Urothelium cell line (cell line): Measurements from ENCODE around the gene WDHD1.
"Not testable (repeated sequence)": the region's sequence is repeated elsewhere in the genome, so short reads cannot be mapped to it uniquely, and the experiment has no call there.

ENCODE experiments used
- DNase-seq: peaks from one replicate; pipeline ENCODE4 v3.0.0; 2011; ENCODE audit warnings: low spot score, mixed read lengths
- FAIRE-seq: peaks from 2 replicates; lab custom pipeline; 2011; peaks lifted over from hg19 to GRCh38; lab: Jason Lieb, UNC

WDHD1 gene

GRCh38 chr14:54918427-54918826 lies 108.5 kb downstream of the WDHD1 start:
- FAIRE-seq: no peak
- no peak for DNase-seq

- DNase-seq: no peak
- FAIRE-seq: no peak
These were observed 110.8 kb downstream of the WDHD1 start for GRCh38 chr14:54916101-54916500.

- no peak for DNase-seq
- no peak for FAIRE-seq
These were observed 116.9 kb downstream of the WDHD1 start for GRCh38 chr14:54909817-54910558.

- FAIRE-seq, DNase-seq: not testable (repeated sequence)
These were observed 117.9 kb downstream of the WDHD1 start for GRCh38 chr14:54908973-54909372.

- DNase-seq: no peak
- FAIRE-seq: no peak
These were observed 118.7 kb downstream of the WDHD1 start for GRCh38 chr14:54908190-54908589.

- FAIRE-seq (no peak), DNase-seq (no peak)
These were observed 120.8 kb downstream of the WDHD1 start for GRCh38 chr14:54906075-54906474.

GRCh38 chr14:54902521-54903420 lies 124.1 kb downstream of the WDHD1 start, which contains the start of gene GCH1:
TSS of gene GCH1 (minus strand) at chr14:54902826. CDS start at chr14:54902663, 163 bp downstream.
- FAIRE-seq: no peak
- peak; percentile 97 for DNase-seq

- FAIRE-seq (peak; percentile 58), DNase-seq (peak; percentile 78)
These were observed 124.8 kb downstream of the WDHD1 start for GRCh38 chr14:54902143-54902520.

- FAIRE-seq (no peak), DNase-seq (no peak)
These were observed 125.3 kb downstream of the WDHD1 start for GRCh38 chr14:54901380-54902142.

GRCh38 chr14:54899573-54899972 lies 127.3 kb downstream of the WDHD1 start:
- DNase-seq (no peak), FAIRE-seq (no peak)

GRCh38 chr14:54897809-54898555 lies 128.9 kb downstream of the WDHD1 start:
- FAIRE-seq: peak; percentile 93

GRCh38 chr14:54895683-54896082 lies 131.2 kb downstream of the WDHD1 start:
- no peak for FAIRE-seq
- no peak for DNase-seq

More at GRCh38 chr14:54897809-54898555, 128.9 kb downstream of the WDHD1 start:
- not testable (repeated sequence) for DNase-seq

- FAIRE-seq: peak; percentile 13
- peak; percentile 40 for DNase-seq
These were observed 131.9 kb downstream of the WDHD1 start for GRCh38 chr14:54894995-54895394.

- DNase-seq: peak; percentile 79
- FAIRE-seq: no peak
These were observed 133.6 kb downstream of the WDHD1 start for GRCh38 chr14:54893151-54893760.

- FAIRE-seq (peak; percentile 74), DNase-seq (no peak)
These were observed 135.2 kb downstream of the WDHD1 start for GRCh38 chr14:54891471-54892245.

GRCh38 chr14:54890788-54891187 lies 136.1 kb downstream of the WDHD1 start:
- DNase-seq (no peak), FAIRE-seq (no peak)

GRCh38 chr14:54889919-54890318 lies 137.0 kb downstream of the WDHD1 start:
- DNase-seq: no peak
- no peak for FAIRE-seq
